SK-N-SH (cell line): ENCODE data around the gene ARAP1.

Experiments used
- CTCF ChIP-seq: fragments of 200-600 bp; sonication (generic); IDR thresholded peaks from 2 replicates; pipeline ENCODE4 v1.6.1; 2017; ENCODE audit warnings: antibody characterized with exemption, mild to moderate bottlenecking, moderate library complexity
- EP300 ChIP-seq, 2 experiments: IDR thresholded peaks; 2 replicates each; pipeline versions ENCODE4 v1.4.0 to v1.6.1; 2012; ENCODE audit warnings: borderline replicate concordance in 1 of 2, low read depth in 1 of 2, low read length in 1 of 2
- GATA2 ChIP-seq: sonication (generic); formaldehyde crosslinking; IDR thresholded peaks from 2 replicates; pipeline ENCODE4 v1.5.0; 2020; ENCODE audit warnings: mild to moderate bottlenecking, missing genetic modification reagents
- POLR2AphosphoS5 ChIP-seq: IDR thresholded peaks from 2 replicates; pipeline ENCODE4 v1.6.1; 2012; ENCODE audit warnings: low read depth, low read length
- RCOR1 ChIP-seq: fragments of 150-350 bp; IDR thresholded peaks from 2 replicates; pipeline ENCODE4 v1.6.1; 2017; ENCODE audit warnings: antibody characterized with exemption, low read length
- RFX5 ChIP-seq: IDR thresholded peaks from 2 replicates; pipeline ENCODE4 v1.6.1; 2012; ENCODE audit warnings: mild to moderate bottlenecking, improper control_type of control experiment, low read length
- RXRA ChIP-seq: IDR thresholded peaks from 2 replicates; pipeline ENCODE4 v1.4.0; 2012; ENCODE audit warnings: low read depth, mild to moderate bottlenecking, borderline replicate concordance
- YY1 ChIP-seq: IDR thresholded peaks from 2 replicates; pipeline ENCODE4 v1.4.0; 2012; ENCODE audit warnings: low read depth, mild to moderate bottlenecking

GRCh38 chr11:72709478-72710238 is 42.5 kb downstream of the ARAP1 start:
- TF ChIP-seq POLR2AphosphoS5 (no peak), RXRA (no peak), CTCF (no peak), RCOR1 (no peak), EP300 (IDR thresholded peaks at IDR 0.05; ENCODE audit: borderline replicate concordance in 1 of 2, low read depth in 1 of 2, low read length in 1 of 2) (no peak), RFX5 (no peak), YY1 (no peak), GATA2 (no peak)
